Measurements from ENCODE around the gene STK24. TPM values are rescaled to one million over a fixed set of nuclear protein-coding genes. Genes with fewer than 3 reads are reported as not detected.
"Not testable (repeated sequence)": the region's sequence is repeated elsewhere in the genome, so short reads cannot be mapped to it uniquely, and the experiment has no call there.

STK24 gene
- total and polyA plus RNA-seq, 5 experiments from 2014 or later: 22.7 to 121 (median 66.6) TPM

DNA sequence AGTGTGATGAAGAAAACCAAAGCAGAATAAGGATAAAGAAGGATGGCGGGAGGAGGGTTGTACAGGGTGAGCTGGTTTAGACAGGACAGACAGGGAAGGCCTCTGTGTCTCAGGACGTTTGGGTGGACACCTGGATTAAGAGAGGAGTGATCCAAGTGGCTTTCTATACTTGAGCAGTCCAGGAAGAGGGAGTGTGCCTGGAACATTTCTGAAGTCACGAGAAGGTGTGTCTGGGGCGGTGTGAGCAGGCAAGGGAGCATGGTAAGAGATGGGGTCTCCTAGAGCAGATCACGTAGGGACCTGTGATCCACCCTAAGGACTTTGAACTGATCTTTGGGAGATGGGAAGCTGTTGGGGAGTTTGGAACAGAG is 15.4 kb upstream of the STK24 start:
- peaks cover 0 to 5% (median 0%) of the 10 kb centered on the region in 3 donors for H3K36me3 Mint-ChIP-seq
- POLR2A ChIA-PET: no interaction called here
- no peak overlapping the region for H3K4me3 Mint-ChIP-seq
- H3K9me3 Mint-ChIP-seq: peaks cover 0 to 5% (median 0%) of the 10 kb centered on the region in 9 donors
- H3K27me3 Mint-ChIP-seq: no peaks in the 10 kb centered on the region
- DNase-seq (no peak), ATAC-seq (no peak)
- H3K4me1 Mint-ChIP-seq: peaks cover 0 to 2% (median under 1%) of the 10 kb centered on the region in 4 donors
- H3K27ac Mint-ChIP-seq: no peak overlapping the region

DNA sequence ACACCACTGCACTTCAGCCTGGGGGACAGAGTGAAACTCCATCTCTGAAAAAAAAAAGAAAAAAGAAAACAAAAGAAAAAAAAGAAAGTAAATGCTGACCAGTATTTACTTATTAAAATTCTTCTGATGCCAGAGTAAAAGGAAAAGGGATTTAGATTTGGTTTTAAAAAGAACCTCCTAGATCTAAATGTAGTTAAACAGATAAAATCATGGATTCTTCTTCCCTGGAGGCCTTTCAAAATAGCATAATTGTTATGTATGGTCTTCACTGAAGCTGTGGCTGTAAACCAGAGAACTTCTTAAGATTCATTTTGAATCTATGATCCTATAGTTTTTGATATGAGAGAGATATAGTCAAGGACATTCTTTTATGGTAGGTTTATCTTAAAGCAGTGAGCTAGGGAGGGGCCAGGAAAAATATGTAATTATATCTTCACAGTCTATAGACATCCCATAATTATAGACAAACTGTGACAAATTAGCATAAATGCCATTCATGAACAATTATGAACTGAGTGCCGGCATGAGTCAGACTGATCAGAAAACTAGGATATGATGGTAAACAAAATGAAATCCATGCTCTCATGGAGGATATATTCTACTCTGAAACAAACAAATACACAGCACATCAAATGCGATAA is 14.9 kb upstream of the STK24 start:
- Mint-ChIP-seq H3K27me3 (no peaks in the 10 kb centered on the region), H3K27ac (no peak overlapping the region), H3K9me3 (peaks cover 0 to 5% (median 0%) of the 10 kb centered on the region in 9 donors), H3K4me3 (no peak overlapping the region), H3K4me1 (no peaks in the 10 kb centered on the region), H3K36me3 (peaks cover 0 to 5% (median 0%) of the 10 kb centered on the region in 3 donors)
- ATAC-seq (no peak), DNase-seq (no peak)
- POLR2A ChIA-PET: no interaction called here

DNA sequence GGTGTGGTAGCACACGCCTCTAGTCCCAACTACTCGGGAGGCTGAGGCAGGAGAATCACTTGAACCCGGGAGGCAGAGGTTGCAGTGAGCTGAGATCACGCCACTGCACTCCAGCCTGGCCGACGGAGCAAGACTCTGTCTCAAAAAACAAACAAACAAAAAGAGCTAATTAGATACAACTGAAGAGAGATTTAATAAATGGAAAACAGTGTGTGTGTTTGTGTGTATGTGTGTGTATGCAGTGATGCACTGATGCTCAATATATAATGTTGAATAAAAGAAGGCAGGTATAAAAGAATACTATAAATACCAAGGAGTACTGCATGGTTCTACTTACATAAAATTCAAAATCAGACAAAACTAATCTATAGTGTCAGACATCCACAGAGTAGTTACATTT is 13.6 kb upstream of the STK24 start:
- ATAC-seq, H3K27ac Mint-ChIP-seq: not testable (repeated sequence)
- POLR2A ChIA-PET: interaction anchor here (0.6 kb wide), 1 partner anchor 24 kb away, joined by 9 read pairs; no protein-coding TSS in a partner anchor

DNA sequence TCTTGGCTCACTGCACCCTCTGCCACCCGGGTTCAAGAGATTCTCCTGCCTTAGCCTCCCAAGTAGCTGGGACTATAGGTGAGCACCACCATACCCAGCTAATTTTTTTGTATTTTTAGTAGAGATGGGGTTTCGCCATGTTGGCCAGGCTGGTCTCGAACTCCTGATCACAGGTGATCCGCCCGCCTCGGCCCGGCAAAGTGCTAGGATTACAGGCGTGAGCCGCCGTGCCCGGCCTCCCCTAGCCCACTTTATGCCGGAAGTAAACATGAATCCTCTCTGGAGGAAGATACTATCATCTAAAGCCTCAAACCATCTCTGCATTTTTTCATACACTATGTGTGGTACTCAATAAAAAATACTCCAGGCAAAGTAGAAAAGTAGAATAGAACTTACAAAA is 12.6 kb upstream of the STK24 start:
- H3K4me3 Mint-ChIP-seq, H3K4me1 Mint-ChIP-seq, H3K36me3 Mint-ChIP-seq, ATAC-seq, H3K27ac Mint-ChIP-seq, DNase-seq, H3K27me3 Mint-ChIP-seq, POLR2A ChIA-PET, H3K9me3 Mint-ChIP-seq: not testable (repeated sequence)

More for the DNA sequence above, 13.6 kb upstream of the STK24 start:
- H3K27me3 Mint-ChIP-seq, H3K9me3 Mint-ChIP-seq, H3K36me3 Mint-ChIP-seq, H3K4me3 Mint-ChIP-seq, DNase-seq, H3K4me1 Mint-ChIP-seq: not testable (repeated sequence)

DNA sequence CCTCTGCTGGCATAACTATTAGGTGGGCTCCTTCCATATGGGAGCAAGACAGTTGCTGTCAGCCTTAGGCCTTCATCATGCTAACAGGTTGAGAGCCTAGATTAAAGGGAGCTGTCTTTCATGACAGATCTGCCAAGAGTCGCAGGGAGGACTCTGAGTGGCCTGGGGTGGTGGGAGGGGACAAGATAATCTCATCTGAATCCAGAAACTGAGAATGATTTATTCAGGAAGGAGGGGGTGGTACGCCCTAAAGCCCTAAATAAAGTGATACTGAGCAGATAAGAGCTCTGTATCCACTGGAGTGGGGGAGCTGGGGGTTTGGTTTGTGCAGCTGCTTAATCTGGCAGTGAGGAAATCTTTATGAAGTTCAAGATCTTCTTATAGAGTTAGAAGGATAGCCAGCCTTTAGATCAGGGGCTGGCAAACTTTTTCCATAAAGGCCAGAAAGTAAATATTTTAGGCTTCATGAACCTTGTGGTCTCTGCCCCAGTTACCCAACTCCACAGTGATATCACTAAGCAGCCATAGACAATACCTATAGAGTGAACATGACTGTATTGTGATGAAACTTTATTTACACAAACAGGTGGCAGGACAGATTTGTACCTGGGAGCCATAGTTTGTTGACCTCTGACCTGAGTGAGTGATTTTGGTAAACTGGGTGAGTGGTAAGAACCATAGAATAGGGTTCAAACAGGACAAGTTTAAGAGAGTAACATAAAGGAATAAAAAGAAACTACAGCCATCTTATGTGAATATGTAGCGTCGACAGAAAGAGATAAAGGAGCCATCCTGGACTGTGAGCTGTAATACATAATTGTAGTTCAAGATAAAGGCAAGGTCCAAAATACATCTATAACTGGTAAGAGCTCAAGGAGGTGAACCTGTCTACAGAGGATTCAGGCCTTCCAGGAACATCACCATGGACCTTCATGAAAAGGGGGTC is 9.8 kb upstream of the STK24 start:
- Mint-ChIP-seq H3K9me3 (peaks cover 0 to 5% (median 0%) of the 10 kb centered on the region in 9 donors), H3K27me3 (no peaks in the 10 kb centered on the region), H3K4me3 (no peak overlapping the region), H3K27ac (peak overlapping the region in 1 of 10 donors; percentile 41), H3K4me1 (peaks cover 0 to 4% (median under 1%) of the 10 kb centered on the region in 4 donors), H3K36me3 (peaks cover 0 to 5% (median 0%) of the 10 kb centered on the region in 3 donors)
- POLR2A ChIA-PET: no interaction called here
- DNase-seq: no peak
- no peak for ATAC-seq

DNA sequence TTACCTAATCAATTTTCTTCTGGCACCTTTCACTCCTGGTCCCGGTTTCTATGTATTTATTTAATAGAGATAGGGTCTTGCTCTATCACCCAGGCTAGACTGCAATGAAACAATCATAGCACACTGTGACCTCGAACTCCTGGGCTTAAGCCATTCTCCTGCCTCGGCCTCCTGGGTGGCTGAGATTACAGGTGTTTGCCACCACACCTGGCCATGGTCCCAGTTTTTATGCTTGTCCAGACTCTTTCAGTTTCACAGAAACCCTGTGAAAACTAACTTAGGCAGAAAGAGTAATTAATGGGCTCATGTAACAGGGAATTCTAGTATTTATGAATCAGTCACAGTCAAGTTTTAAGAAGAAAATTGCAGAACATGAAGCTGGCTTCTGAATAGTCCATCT is 9.0 kb upstream of the STK24 start:
- Mint-ChIP-seq H3K27ac (no peak overlapping the region), H3K9me3 (peaks cover 0 to 5% (median 0%) of the 10 kb centered on the region in 9 donors), H3K4me3 (no peak overlapping the region), H3K27me3 (no peaks in the 10 kb centered on the region), H3K4me1 (peaks cover 0 to 8% (median under 1%) of the 10 kb centered on the region in 4 donors), H3K36me3 (peaks cover 0 to 5% (median 0%) of the 10 kb centered on the region in 3 donors)
- POLR2A ChIA-PET: no interaction called here
- no peak for ATAC-seq
- no peak for DNase-seq

DNA sequence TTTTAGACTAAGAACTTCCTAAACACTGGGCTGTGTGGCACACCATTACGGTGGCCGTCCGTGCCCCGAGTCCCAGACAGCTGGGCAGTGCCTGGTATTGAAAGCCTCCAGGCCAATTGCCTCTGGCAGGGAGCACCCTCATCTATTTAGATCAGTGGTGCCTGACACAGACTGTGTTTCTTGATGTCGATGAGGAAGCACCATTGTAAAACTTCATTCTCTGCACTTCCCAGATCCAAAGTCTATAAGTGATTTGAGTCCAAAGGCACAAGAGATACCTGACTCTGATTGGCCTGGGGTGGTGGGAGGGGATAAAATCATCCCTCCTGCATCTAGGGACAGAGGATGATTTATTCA is 8.5 kb upstream of the STK24 start:
- Mint-ChIP-seq H3K36me3 (peaks cover 0 to 5% (median 0%) of the 10 kb centered on the region in 3 donors), H3K27ac (no peak overlapping the region), H3K27me3 (no peaks in the 10 kb centered on the region), H3K4me1 (peaks cover 0 to 8% (median under 1%) of the 10 kb centered on the region in 4 donors), H3K4me3 (no peak overlapping the region), H3K9me3 (peaks cover 0 to 5% (median 0%) of the 10 kb centered on the region in 9 donors)
- POLR2A ChIA-PET: no interaction called here
- DNase-seq (no peak), ATAC-seq (no peak)

DNA sequence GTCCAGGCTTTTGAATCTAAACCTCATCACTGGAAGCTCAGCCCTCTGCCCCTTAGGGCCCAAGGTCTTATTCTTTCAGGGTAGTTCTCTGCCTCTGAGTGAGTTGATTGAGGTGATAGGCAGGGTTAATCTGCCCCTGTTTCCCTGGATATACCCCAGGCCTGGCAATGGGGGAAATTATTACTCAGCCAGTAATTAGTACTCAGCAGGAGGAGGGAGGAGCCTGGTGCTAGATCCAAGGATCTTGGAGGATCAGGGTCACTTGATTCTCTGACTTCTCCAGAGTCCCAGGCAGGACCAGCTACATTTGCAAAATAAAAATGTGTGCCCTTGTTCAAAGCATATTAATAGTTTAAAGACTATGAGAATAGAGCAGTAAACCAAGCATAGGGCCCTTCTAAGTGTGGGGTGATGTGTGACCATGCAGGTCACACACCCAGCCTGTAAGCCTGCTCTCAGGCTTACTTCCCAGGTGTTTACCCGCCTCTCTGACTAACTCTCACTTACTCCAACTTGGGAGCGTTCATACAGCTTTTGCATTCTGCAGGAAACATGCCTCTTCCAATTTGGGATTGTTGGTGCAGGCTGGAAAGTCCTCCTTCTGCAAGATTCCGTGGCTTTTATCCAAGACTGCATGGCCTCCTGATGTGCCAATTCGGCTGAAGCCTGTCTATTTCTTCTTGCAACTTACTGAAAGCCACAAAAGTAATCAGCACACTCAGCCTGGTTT is 7.9 kb upstream of the STK24 start:
- ATAC-seq: no peak
- Mint-ChIP-seq H3K4me3 (no peak overlapping the region), H3K36me3 (peaks cover 0 to 3% (median 0%) of the 10 kb centered on the region in 3 donors), H3K9me3 (peaks cover 0 to 3% (median 0%) of the 10 kb centered on the region in 9 donors), H3K27ac (peak overlapping the region in 1 of 10 donors; percentile 10), H3K4me1 (peaks cover 0 to 8% (median under 1%) of the 10 kb centered on the region in 4 donors), H3K27me3 (no peaks in the 10 kb centered on the region)
- POLR2A ChIA-PET: no interaction called here
- no peak for DNase-seq

DNA sequence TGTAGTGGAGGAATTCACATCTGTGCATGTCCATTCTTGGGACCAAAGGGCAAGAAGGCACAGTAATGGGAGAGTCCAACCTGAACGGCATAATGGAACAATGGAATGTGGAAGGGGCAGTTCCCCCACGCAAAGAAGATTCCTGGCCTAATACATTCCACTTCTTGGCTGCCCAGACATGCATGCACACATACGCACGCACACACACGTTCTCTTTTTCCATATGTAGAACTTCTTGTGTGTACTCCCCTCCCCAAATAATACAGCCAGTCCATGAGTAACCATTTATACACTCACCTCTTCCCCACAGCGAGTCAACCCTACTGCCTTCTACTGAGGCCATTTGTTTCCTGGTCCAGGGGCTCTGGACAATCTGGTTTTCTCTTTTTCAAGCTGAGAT is 6.0 kb upstream of the STK24 start:
- DNase-seq (no peak), ATAC-seq (no peak)
- Mint-ChIP-seq H3K36me3 (no peaks in the 10 kb centered on the region), H3K27ac (peak overlapping the region in 1 of 10 donors; percentile 27), H3K27me3 (no peaks in the 10 kb centered on the region), H3K9me3 (no peaks in the 10 kb centered on the region), H3K4me1 (peaks cover 0 to 15% (median 4%) of the 10 kb centered on the region in 4 donors), H3K4me3 (no peak overlapping the region)
- POLR2A ChIA-PET: interaction anchor here (0.9 kb wide), 1 partner anchor 1075 kb away, joined by 3 read pairs; no protein-coding TSS in a partner anchor

DNA sequence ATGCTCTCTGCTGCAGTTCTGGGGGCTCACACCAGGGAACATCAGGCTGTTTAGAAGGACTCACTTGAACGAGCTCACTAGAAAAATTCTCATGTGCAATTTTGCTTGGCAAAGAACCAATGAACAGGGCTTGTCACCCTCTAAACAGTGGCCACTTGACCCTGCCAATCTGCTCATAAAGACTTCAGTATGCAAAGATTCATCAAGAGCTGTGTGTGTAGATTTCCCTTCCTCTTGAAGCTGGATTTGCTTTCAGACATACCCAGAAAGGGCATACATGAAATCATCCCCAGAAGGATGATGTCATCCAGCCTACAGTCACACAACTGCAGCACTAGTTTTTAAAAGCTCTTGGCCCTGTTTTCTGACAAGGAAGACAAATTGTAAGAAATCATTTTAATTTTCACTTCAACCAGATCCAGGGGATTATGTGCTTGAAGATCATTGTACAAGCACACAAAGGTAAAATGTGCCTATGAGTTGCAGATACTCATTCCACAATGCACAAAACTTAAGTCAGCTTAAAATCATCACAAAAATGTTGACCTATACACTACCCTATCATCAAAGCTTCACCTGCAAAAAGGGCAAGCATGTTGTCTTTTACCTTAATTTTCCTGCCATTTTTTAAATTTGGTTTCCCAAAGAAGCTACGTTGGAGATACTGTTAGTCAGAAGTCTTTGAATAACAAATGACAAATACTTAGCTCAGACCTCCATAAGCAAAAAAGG is 5.2 kb upstream of the STK24 start:
- Mint-ChIP-seq H3K9me3 (no peaks in the 10 kb centered on the region), H3K27ac (peak overlapping the region in 8 of 10 donors; percentile 7 to 80 (median 20)), H3K36me3 (no peaks in the 10 kb centered on the region), H3K4me1 (peaks cover 2 to 20% (median 6%) of the 10 kb centered on the region in 4 donors), H3K27me3 (no peaks in the 10 kb centered on the region), H3K4me3 (no peak overlapping the region)
- no peak for ATAC-seq
- POLR2A ChIA-PET: interaction anchor here (0.7 to 0.9 kb wide), 2 partner anchors 19 to 1076 kb away, joined by 3 read pairs; no protein-coding TSS in a partner anchor
- DNase-seq: no peak

DNA sequence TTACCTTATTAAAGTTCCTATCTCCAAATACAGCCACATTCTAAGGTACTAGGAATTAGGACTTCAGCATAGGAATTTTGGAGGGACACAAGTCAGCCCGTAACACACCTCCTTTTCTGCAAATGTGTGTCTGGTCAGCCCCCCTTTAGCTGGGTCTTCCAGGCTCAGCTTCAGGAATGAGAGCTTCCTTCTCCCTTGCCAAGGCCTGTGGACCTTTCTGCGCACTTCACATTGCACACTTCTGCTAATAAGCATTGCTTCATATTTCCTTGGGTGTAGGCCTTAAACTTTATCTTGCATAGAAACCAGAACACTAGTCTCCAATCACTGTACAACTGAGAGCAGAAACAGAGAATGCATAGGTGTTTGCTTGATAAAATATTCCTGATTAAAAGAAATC is 4.5 kb upstream of the STK24 start:
- ATAC-seq: no peak
- H3K36me3 Mint-ChIP-seq: no peaks in the 10 kb centered on the region
- no peaks in the 10 kb centered on the region for H3K27me3 Mint-ChIP-seq
- POLR2A ChIA-PET: no interaction called here
- H3K27ac Mint-ChIP-seq: peak overlapping the region in 1 of 10 donors; percentile 80
- no peak overlapping the region for H3K4me3 Mint-ChIP-seq
- peaks cover 2 to 20% (median 6%) of the 10 kb centered on the region in 4 donors for H3K4me1 Mint-ChIP-seq
- no peaks in the 10 kb centered on the region for H3K9me3 Mint-ChIP-seq
- DNase-seq: no peak

DNA sequence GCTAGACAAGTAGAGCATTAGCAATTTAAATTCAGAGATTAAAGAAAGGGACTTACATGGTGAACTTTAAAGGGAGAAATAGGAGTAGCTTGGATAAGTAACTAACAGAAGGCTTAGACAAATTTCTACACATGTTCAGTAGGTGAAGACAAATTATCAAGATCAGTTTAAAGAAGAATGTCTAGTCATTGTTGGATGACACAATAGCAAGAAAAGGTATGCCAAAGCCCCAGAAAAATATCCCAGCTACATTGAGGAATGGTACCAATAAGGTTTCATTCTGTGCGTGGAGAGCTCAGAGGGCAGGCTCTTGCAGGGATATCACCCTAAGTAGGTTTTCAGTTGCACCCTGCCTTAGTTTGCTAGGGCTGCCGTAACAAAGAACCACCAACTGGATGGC is 3.5 kb upstream of the STK24 start:
- no peaks in the 10 kb centered on the region for H3K36me3 Mint-ChIP-seq
- no peaks in the 10 kb centered on the region for H3K9me3 Mint-ChIP-seq
- H3K27me3 Mint-ChIP-seq: no peaks in the 10 kb centered on the region
- DNase-seq (no peak), ATAC-seq (no peak)
- H3K27ac Mint-ChIP-seq: peak overlapping the region in 5 of 10 donors; percentile 6 to 55 (median 29)
- no peak overlapping the region for H3K4me3 Mint-ChIP-seq
- POLR2A ChIA-PET: interaction anchor here (0.6 to 1.0 kb wide), 3 partner anchors 13 to 40 kb away, joined by 3 to 7 read pairs (median 3); no protein-coding TSS in a partner anchor
- H3K4me1 Mint-ChIP-seq: peaks cover 5 to 24% (median 8%) of the 10 kb centered on the region in 4 donors

Measured in naive thymus-derived CD8-positive, alpha-beta T cell (primary cell).